OCI-LY1 (cell line): ENCODE data around the gene ZBTB43.
"Not testable (repeated sequence)": the region's sequence is repeated elsewhere in the genome, so short reads cannot be mapped to it uniquely, and the experiment has no call there.

Source experiments
- H2AFZ ChIP-seq: fragments of 200-600 bp; sonication (generic), shearing (Covaris generic); 2 replicates; pipeline ENCODE4 v1.6.0; 2014; ENCODE audit warnings: antibody characterized with exemption, mild to moderate bottlenecking, low read length
- H3F3A ChIP-seq: fragments of 200-600 bp; sonication (generic), shearing (Covaris generic); 2 replicates; pipeline ENCODE4 v1.6.0; 2014; ENCODE audit warnings: mild to moderate bottlenecking, antibody characterized with exemption, low read length, moderate library complexity; ENCODE audit not compliant: insufficient read depth
- H3K27ac ChIP-seq: fragments of 200-600 bp; sonication (generic); 2 replicates; pipeline ENCODE4 v1.5.1; 2014; ENCODE audit warnings: low read length, mixed run types, mild to moderate bottlenecking, low read depth; ENCODE audit not compliant: poor library complexity, severe bottlenecking
- H3K27me3 ChIP-seq: fragments of 200-600 bp; sonication (generic); 2 replicates; pipeline ENCODE4 v1.6.0; 2014; ENCODE audit warnings: antibody characterized with exemption, mild to moderate bottlenecking, low read length, moderate library complexity; ENCODE audit not compliant: insufficient read depth
- H3K36me3 ChIP-seq: fragments of 200-600 bp; sonication (generic); 2 replicates; pipeline ENCODE4 v1.6.1; 2014; ENCODE audit warnings: mild to moderate bottlenecking, antibody characterized with exemption, low read length, moderate library complexity, mixed read lengths; ENCODE audit not compliant: insufficient read depth
- H3K4me1 ChIP-seq: fragments of 200-600 bp; sonication (generic); 2 replicates; pipeline ENCODE4 v1.5.1; 2014; ENCODE audit warnings: mild to moderate bottlenecking, low read length, moderate library complexity; ENCODE audit not compliant: insufficient read depth, severe bottlenecking
- H3K4me2 ChIP-seq: fragments of 200-600 bp; sonication (generic), shearing (Covaris generic); 2 replicates; pipeline ENCODE4 v1.6.1; 2014; ENCODE audit warnings: low read length
- H3K4me3 ChIP-seq: fragments of 200-600 bp; sonication (generic); 2 replicates; pipeline ENCODE4 v1.5.1; 2014; ENCODE audit warnings: low read length, low read depth, mild to moderate bottlenecking, mixed read lengths; ENCODE audit not compliant: poor library complexity, severe bottlenecking
- H3K79me2 ChIP-seq: fragments of 200-600 bp; shearing (Covaris generic); 2 replicates; pipeline ENCODE4 v1.6.1; 2016; ENCODE audit warnings: mixed run types, low read length, mixed read lengths; ENCODE audit not compliant: insufficient read depth
- H3K9ac ChIP-seq: fragments of 200-600 bp; sonication (generic), shearing (Covaris generic); 2 replicates; pipeline ENCODE4 v1.6.1; 2014; ENCODE audit warnings: mild to moderate bottlenecking, low read length, mixed read lengths
- H3K9me2 ChIP-seq: fragments of 200-600 bp; sonication (generic), shearing (Covaris generic); 2 replicates; pipeline ENCODE4 v1.6.1; 2014; ENCODE audit warnings: low read depth, mild to moderate bottlenecking, low read length, mixed read lengths
- H3K9me3 ChIP-seq: fragments of 200-600 bp; shearing (Covaris generic); 2 replicates; pipeline ENCODE4 v1.6.1; 2014; ENCODE audit warnings: low read length, mixed read lengths
- H4K20me1 ChIP-seq: fragments of 200-600 bp; sonication (generic), shearing (Covaris generic); 2 replicates; pipeline ENCODE4 v1.6.0; 2016; ENCODE audit warnings: mild to moderate bottlenecking, low read length; ENCODE audit not compliant: insufficient read depth
- CTCF ChIP-seq: fragments of 200-600 bp; sonication (generic), shearing (Covaris generic); IDR thresholded peaks from 2 replicates; pipeline ENCODE4 v1.5.1; 2017; ENCODE audit warnings: mild to moderate bottlenecking, antibody characterized with exemption, low read length, moderate library complexity, mixed read lengths
- EZH2 ChIP-seq: fragments of 200-600 bp; sonication (generic), shearing (Covaris generic); IDR thresholded peaks from 2 replicates; pipeline ENCODE4 v1.8.0; 2017; ENCODE audit warnings: borderline replicate concordance, mixed run types, mild to moderate bottlenecking, antibody characterized with exemption, low read length, moderate library complexity, mixed read lengths

Gene ZBTB43

GRCh38 chr9:126814091-126814490 is 9.3 kb downstream of the ZBTB43 start:
- no peaks in the 10 kb centered on the region for H3K4me1 ChIP-seq
- H3F3A ChIP-seq: no peaks in the 10 kb centered on the region
- H3K36me3 ChIP-seq: peaks cover 77% of the 10 kb centered on the region
- peaks cover 11% of the 10 kb centered on the region; the same call in 1 of the 2 replicates for H3K79me2 ChIP-seq
- TF ChIP-seq EZH2 (no peak), CTCF (no peak)
- H4K20me1 ChIP-seq: no peaks in the 10 kb centered on the region
- no peaks in the 10 kb centered on the region for H3K27me3 ChIP-seq
- H3K9ac ChIP-seq: no peak overlapping the region
- H3K9me2 ChIP-seq: no peaks in the 10 kb centered on the region
- H3K27ac ChIP-seq: no peak overlapping the region
- peaks cover 10% of the 10 kb centered on the region for H3K9me3 ChIP-seq
- H3K4me3 ChIP-seq: no peak overlapping the region
- H2AFZ ChIP-seq: no peak overlapping the region
- H3K4me2 ChIP-seq: no peak overlapping the region

GRCh38 chr9:126817615-126818014 is 12.8 kb downstream of the ZBTB43 start:
- not testable (repeated sequence) for H3K9me2 ChIP-seq, H4K20me1 ChIP-seq, H3K4me2 ChIP-seq, H3F3A ChIP-seq, H3K4me1 ChIP-seq, H3K4me3 ChIP-seq, H3K27me3 ChIP-seq, H2AFZ ChIP-seq, H3K27ac ChIP-seq, H3K9ac ChIP-seq, H3K79me2 ChIP-seq
- peaks cover 18% of the 10 kb centered on the region for H3K9me3 ChIP-seq
- peaks cover 70% of the 10 kb centered on the region for H3K36me3 ChIP-seq

- no peak overlapping the region for H2AFZ ChIP-seq
- no peak overlapping the region for H3K27ac ChIP-seq
- no peaks in the 10 kb centered on the region for H3K4me1 ChIP-seq
- H3K9me2 ChIP-seq: no peaks in the 10 kb centered on the region
- no peaks in the 10 kb centered on the region for H3K27me3 ChIP-seq
- TF ChIP-seq CTCF: no peak
- TF ChIP-seq EZH2: no peak
- no peaks in the 10 kb centered on the region for H4K20me1 ChIP-seq
- H3K36me3 ChIP-seq: peaks cover 61% of the 10 kb centered on the region
- no peaks in the 10 kb centered on the region for H3F3A ChIP-seq
- H3K4me3 ChIP-seq: no peak overlapping the region
- H3K79me2 ChIP-seq: peaks cover 9% of the 10 kb centered on the region; the same call in 1 of the 2 replicates
- peaks cover 18% of the 10 kb centered on the region for H3K9me3 ChIP-seq
- H3K4me2 ChIP-seq: no peak overlapping the region
- no peak overlapping the region for H3K9ac ChIP-seq
These were observed 13.6 kb downstream of the ZBTB43 start for GRCh38 chr9:126818482-126818881.

- peaks cover 5% of the 10 kb centered on the region; the same call in 1 of the 2 replicates for H3K79me2 ChIP-seq
- H3K9ac ChIP-seq: no peak overlapping the region
- H3K36me3 ChIP-seq: peaks cover 51% of the 10 kb centered on the region
- peaks cover 18% of the 10 kb centered on the region for H3K9me3 ChIP-seq
- no peaks in the 10 kb centered on the region for H3F3A ChIP-seq
- H4K20me1 ChIP-seq: no peaks in the 10 kb centered on the region
- no peak overlapping the region for H3K4me3 ChIP-seq
- H3K9me2 ChIP-seq: no peaks in the 10 kb centered on the region
- H3K4me2 ChIP-seq: no peak overlapping the region
- no peak overlapping the region for H3K27ac ChIP-seq
- H3K27me3 ChIP-seq: no peaks in the 10 kb centered on the region
- no peak overlapping the region for H2AFZ ChIP-seq
- TF ChIP-seq CTCF (no peak), EZH2 (no peak)
- H3K4me1 ChIP-seq: no peaks in the 10 kb centered on the region
These were observed 14.6 kb downstream of the ZBTB43 start for GRCh38 chr9:126819482-126819881.
